Activated T-cell treated with anti-CD3 and anti-CD28 coated beads for 1 hour (primary cell): ENCODE results near the gene CDPF1.
"Not testable (repeated sequence)": the region's sequence is repeated elsewhere in the genome, so short reads cannot be mapped to it uniquely, and the experiment has no call there.

ENCODE experiments used
- DNase-seq: peaks from one replicate; pipeline ENCODE4 v3.0.0-alpha.2; 2020; ENCODE audit warnings: low read depth

CDPF1 gene

GRCh38 chr22:46224898-46225290, 25.2 kb downstream of the CDPF1 start:
- no peak for DNase-seq

- no peak for DNase-seq
Measured at GRCh38 chr22:46224044-46224897, 25.8 kb downstream of the CDPF1 start.

DNA sequence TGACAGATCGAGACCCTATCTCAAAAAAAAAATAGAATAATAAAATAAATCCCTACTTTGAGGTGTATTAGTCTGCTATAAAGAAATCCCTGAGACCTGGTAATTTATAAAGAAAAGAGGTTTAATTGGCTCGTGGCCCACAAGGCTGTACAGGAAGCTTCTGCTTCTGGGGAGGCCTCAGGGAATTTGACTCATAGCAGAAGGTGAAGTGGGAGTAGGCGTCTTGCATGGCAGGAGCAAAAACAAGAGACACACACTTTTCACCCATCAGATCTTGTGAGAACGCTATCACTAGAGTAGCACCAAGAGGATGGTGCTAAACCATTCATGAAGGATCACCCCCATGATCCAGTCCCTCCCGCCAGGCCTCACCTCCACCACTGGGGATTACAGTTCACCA, 29.2 kb downstream of the CDPF1 start:
- no peak for DNase-seq

GRCh38 chr22:46219636-46220035, 30.5 kb downstream of the CDPF1 start:
- DNase-seq: no peak

DNA sequence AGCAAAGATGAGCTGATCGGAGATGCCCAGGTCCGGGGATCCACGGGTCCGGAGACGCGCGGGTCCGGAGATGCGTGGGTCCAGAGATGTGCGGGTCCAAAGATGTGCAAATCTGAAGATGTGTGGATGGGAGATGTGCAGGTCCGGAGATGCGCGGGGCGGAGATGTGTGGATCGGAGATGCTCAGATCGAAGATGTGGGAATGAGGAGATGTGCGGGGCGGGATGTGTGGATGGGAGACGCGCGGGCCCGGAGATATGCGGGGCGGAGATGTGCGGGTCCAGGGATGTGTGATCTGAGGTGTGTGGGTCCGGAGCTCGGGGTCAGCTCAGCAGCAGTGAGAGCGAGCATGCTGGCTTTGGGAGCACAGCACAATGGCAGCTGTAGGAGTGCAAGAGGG, 35.5 kb downstream of the CDPF1 start:
- no peak for DNase-seq

- DNase-seq: no peak
Measured at GRCh38 chr22:46214149-46214548, 35.9 kb downstream of the CDPF1 start.

- no peak for DNase-seq
Measured at GRCh38 chr22:46213052-46213451, 37.0 kb downstream of the CDPF1 start.

DNA sequence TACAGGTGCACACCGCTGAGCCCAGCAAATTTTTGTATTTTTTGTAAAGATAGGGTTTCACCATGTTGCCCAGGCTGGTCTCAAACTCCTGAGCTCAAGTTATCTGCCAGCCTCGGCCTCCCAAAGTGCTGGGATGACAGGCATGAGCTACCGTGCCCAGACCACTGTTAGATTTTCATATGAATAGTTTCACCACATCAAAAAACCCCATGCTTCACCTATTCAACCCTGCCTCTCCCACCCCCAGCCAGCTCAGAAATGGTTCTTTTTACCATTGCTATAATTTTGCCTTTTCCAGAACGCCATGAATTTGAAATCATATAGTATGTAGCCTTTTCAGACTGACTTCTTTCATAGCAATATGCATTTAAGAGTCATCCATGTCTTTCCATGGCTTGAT, 37.9 kb downstream of the CDPF1 start:
- no peak for DNase-seq

DNA sequence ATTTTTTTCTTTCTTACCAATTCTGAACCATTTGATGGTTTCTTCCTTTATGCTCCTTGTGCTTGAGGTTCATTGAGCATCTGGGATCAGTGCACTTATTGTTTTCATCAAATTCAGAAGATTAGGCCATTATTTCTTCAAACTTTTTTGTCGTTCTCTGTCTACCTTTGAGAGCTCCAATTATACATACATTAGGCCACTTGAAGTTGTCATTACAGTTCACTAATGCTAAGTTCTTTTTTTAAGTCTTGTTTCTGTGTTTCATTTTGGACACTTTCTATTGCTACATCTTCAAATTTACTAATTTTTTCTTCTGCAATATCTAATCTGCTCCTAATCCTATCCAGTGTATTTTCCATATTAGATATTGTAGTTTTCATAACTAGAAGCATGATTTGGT, 40.8 kb downstream of the CDPF1 start:
- no peak for DNase-seq

- no peak for DNase-seq
Measured at GRCh38 chr22:46203601-46203980, 46.5 kb downstream of the CDPF1 start.

DNA sequence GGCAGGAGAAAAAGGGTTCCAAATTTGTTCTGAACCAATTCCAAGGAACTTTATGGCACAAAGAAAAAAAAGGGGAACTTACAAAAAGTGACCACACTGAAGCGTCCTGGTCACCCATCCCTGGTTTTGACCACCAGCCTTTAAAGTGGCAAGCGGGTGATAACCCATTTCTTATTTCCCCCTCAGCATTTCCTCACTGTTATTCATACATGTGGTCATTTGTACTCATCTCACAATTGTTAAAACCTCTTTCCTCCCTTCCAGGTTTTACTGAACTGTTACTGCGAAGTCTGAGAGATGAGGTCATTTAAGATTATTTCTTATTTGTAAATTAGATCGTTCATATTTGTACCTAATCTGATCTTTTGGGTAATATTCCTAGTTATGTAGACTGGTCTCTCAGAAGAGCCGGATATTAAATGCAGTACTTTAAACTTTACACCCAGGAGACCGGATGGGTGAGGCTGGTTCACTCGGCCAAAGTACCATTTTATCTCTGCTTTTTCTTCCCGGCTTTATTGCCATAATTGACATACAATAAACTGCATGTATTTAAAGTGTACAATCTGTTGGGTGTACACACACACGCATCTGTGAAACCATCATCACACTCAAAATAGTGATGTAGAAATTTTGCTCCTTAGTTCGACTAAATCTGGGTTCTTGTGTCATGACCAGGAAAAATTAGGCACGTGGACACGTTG, 47.0 kb downstream of the CDPF1 start:
- no peak for DNase-seq

DNA sequence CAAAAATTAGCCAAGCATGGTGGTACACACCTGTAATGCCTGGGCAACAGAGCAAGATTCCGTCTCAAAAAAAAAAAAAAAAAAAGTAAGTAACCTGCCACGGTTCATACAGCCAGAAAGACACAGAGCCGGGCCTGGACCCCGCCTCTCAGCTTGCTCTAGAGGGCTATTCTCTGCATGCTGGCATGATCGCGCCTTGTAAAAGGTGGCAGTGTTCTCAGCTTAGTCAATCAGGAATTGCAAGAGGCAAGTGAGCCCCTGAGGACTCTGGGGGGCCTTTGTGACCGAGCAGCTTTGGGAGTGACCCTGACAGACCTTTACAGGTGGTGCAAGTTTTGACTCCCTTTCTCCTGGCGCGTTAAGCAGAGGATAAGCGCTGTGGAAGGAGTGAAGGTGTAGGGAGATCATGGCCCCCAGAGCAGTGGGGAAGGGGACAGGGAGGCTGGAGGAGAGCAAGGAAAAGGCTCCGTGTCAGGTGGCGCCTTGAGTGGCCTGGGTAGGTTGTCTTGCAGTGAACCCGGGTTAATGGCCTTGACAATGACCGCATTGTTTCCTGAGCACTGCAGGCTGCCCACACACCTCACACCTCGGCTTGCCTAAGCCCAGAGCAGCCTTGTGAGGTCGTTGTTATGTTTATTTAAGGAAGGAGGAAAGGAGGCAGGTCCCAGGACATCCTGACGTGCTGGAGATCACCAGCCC, 48.9 kb downstream of the CDPF1 start:
- DNase-seq: no peak

DNA sequence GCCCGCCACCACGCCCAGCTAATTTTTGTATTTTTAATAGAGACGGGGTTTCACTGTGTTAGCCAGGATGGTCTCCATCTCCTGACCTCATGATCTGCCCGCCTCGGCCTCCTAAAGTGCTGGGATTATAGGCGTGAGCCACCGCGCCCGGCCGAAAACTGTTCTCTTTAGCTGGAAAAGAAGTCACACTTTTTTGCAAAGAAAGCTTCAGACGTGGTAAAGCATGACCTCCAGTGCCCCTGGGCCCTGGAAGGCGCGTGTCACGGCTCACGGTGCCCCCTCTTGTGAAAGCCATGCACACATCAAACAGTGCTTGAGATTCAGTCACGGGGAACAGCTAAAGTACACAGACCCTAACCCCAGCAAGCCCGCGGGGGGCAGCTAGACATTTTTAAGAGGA, 51.3 kb downstream of the CDPF1 start:
- DNase-seq: not testable (repeated sequence)

GRCh38 chr22:46198274-46198673, 51.8 kb downstream of the CDPF1 start:
- DNase-seq: no peak

DNA sequence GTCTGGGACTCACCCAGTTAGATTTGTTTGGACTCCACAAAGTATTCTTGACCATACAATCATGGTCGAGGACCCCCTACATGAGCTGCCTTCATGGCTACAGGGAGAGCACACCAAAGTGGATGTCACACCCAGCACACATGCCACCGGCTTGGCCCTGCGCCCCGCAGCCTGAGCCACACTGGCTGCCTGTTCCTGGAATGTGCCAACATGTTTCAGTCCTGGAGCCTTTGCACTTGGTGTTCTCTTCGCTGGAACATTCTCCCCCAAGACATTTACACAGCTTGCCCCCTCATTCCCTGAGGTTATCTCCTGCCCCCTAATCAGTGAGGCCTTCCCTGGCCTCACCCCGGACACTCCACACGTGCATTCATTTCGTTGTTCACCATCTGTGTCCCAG, 53.8 kb downstream of the CDPF1 start:
- DNase-seq: no peak

- DNase-seq: no peak
Measured at GRCh38 chr22:46195487-46196165, 54.5 kb downstream of the CDPF1 start.
